NCI-H2227 (cell line): Measurements from ENCODE around the gene SLC5A4.
"Not testable (repeated sequence)": the region's sequence is repeated elsewhere in the genome, so short reads cannot be mapped to it uniquely, and the experiment has no call there.

Experiments
- DNase-seq: peaks from one replicate; lab custom pipeline; 2025; ENCODE audit not compliant: unreplicated experiment; lab: John Stamatoyannopoulos, UW

Gene SLC5A4

DNA sequence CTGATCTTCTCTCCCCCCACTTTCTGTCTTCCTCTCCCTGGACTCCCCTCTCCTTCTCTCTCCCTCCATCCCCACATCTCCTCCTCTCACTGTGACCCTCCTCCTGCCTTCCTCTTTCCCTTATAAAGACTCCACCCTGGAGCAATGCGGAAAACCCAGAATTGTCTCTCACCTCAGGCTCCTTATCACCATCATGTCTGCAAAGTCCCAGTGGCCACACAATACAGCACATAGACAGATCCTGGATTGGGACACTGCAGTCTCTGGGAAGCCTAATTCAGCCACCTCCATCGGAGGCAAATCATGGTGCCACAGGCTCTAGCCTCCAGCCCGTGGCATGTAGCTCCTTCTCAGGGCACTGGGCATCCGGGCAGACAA is 53.0 kb downstream of the SLC5A4 start:
- DNase-seq: no peak

DNA sequence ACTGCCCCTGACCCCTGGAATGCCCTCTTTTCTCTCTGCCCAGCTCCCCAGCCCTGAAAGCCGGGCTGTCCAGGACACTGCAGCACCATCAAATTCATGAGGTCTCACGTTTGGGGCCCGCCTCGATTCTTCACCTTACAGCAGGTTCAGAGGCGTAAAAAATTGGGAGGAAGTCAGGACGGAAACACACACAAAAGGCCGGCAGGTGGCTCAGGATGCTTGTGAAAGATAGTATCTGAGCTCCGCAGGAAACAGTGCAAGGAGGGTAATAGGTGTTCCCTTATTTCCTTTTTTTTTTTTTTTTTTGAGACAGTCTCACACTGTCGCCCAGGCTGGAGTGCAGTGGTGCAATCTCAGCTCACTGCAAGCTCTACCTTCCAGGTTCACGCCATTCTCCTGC is 54.4 kb downstream of the SLC5A4 start:
- DNase-seq: no peak

DNA sequence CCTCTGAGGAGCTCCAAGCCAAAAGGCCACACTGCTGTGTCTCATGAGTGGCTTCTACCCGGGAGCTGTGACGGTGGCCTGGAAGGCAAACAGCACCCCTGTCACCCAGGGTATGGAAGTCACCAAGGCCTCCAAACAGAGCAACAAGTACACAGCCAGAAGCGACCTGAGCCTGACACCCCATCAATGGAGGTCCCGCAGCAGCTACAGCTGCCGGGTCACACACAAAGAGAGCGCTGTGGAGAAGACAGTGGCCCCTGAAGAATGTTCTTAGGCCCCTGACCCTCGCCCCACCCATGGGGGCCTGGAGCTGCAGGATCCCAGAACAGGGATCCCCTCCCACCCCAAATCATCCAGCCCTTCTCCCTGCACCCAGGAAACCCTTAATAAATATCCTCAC is 55.2 kb downstream of the SLC5A4 start:
- no peak for DNase-seq

DNA sequence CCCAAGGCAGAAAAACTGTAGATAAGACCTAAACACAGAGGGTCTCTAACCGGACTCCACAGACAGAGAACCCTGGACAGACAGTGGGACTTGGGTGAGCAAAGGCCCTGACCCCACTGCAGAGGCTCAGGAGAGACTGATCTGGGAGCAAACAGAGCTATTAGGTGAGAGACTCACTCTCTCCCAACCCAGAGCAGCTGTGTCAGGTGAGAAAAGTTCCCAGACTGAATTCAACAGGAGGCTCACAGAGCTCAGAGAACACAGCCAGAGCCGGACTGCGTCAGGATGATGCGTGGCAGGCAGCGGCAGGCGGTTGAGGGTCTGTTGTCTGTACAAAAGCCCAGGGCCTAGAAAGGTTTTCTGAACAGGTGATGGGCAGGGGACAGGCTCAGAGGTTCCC is 55.8 kb downstream of the SLC5A4 start:
- no peak for DNase-seq

DNA sequence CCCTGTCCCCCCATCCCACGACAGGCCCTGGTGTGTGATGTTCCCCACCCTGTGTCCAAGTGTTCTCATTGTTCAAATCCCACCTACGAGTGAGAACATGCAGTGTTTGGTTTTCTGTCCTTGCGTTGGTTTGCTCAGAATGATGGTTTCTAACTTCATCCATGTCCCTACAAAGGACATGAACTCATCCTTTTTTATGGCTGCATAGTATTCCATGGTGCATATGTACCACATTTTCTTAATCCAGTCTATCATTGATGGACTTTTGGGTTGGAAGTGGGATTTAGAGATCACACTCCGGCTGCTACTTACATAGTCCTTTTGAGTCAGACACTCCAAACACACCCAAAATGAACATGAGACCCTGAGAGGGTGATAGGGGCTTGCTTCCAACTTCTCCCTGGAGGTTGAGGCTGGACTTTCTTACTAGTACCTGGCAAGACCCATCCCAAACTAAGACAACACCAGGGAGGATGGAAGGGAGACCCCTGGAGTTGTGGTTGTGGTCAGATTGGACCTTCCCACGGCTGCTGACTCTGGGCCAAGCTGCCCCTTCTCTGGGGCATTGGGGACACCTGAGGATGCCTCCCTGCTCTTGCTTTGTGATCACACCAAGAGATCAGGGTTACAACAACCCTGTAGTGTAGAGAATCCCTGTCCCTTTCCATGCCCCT is 57.5 kb downstream of the SLC5A4 start:
- DNase-seq: not testable (repeated sequence)

DNA sequence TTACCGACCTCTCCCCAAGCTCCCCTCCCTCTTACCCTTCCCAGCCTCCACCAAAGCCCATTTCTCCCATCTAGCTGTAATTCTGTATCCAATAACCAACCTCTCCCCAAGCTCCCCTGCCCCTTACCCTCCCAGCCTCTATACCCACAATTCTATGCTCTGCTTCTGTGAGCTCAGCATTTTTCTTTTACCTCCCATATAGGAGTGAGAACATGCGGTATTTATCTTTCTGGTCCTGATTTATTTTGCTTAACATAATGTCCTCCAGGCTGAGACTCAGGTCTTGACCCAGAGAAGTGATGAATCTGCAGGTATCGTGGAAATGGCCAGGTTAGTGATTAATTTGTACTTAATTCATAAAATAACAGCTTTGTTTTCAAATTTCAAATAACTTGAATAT is 59.2 kb downstream of the SLC5A4 start:
- not testable (repeated sequence) for DNase-seq

DNA sequence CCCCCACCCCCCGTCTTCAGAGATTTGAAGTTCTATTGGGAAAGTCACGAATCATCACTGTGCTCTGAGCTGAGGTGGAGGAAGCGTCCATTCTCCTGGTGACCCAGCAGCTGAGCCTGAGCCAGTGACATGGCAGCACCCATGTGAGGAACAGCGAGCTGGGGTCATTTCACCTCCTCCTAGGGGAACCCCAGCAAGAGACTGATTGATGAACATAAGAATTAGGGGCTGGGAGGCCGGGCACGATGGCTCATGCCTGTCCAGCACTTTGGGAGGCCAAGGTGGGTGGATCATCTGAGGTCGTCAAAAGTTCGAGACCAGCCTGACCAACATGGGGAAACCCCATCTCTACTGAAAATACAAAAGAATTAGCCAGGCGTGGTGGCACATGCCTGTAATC is 61.8 kb downstream of the SLC5A4 start:
- DNase-seq: not testable (repeated sequence)

DNA sequence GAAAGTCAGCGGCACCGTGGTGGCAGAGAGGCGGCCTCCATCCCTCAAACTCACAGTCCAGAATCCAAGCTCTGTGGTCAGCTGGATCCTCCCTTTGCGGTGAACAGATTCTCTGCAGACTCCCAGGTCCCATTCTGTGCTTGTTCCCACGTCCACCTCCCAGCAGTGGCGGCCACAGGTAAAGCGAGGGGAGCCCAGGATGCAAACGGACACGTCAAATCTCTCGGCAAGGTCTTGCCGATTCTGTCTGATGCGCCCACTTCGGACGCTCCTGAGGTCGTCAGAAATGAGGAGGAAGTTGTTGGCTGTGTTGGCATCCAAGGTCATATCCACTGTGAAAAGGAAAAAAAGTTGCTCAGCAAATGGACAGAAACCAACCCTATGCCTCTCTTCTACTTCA is 64.1 kb downstream of the SLC5A4 start:
- DNase-seq: not testable (repeated sequence)

DNA sequence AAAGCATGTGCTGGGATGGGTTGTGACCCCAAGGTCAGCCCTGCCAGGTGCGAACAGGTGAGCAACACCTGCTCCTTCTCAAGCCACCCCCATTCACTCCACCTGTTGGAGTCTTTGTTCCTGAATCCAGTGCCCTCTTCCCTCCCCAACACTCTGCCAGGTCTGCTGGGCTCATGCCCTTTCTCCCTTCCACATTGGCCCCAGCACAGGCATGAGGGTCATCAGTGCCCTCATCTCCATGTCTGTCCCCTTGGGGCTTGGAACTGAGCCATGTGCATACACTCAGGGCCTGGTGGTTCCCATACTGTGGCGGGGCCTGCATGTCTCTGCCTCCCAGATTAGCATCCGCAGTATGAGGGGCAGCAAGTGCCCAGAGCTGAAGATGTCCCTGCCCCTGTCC is 69.3 kb downstream of the SLC5A4 start:
- no peak for DNase-seq

DNA sequence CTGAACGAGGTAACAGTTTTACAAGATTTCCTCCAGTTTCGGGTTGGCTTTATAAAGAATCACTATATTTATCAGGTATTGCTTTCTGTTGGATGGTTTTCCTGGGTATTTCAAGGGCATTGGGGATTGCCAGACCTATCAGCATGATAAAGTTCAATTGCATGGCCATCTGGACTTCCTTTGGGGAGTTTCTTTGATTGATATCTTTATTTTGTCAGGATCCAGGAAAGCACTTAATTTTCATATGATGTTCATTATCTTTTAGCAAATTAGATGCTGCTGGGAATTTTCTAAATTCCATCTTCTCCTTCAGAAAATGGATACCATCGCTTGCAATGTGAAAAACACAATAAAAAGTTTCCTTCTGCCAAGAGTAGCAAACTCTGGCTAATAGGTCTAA is 71.5 kb downstream of the SLC5A4 start:
- DNase-seq: no peak

DNA sequence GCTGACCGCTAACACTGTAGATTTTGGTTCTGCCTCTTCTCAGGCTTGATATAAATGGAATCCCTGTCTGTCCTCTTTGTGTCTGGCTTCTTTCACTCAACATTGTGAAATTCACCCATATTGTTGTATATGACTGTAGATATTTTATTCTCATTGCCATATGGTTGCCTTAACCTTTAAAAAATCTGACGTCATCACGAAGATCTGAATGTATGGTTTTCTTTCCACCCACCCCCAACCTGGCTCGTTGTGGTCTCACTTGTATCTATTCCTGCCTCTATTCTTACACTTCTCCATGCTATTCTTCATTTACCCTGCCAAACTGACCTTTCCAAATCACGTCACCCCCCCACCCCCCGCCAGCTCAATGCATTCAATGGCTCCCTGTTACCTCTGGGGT is 74.1 kb downstream of the SLC5A4 start:
- no peak for DNase-seq

DNA sequence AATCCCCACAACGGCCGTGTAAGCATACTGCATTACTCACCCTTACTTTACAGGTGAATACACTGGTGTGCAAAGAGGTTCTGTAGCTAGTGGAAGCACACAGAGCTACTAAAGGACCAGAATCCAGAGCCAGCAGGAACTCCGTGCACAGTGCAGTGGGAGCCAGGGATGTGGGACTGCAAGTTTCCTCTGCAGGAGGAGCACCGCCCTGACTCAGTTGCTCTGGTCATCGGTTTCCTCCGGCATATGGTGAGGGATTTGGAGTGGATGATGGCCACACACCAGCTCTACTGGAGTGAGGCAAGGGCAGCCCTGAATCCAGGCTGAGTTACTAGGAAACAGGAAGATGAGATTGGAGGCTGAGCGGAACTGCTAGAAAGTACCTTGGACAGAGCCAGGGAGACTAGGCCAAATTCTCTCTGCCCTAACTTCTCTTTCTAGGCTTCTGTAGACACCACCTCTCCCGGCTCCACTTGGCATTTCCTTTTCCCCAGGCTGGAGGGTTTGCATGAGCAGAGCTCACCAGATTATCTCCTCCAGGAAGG is 77.9 kb downstream of the SLC5A4 start:
- no peak for DNase-seq

DNA sequence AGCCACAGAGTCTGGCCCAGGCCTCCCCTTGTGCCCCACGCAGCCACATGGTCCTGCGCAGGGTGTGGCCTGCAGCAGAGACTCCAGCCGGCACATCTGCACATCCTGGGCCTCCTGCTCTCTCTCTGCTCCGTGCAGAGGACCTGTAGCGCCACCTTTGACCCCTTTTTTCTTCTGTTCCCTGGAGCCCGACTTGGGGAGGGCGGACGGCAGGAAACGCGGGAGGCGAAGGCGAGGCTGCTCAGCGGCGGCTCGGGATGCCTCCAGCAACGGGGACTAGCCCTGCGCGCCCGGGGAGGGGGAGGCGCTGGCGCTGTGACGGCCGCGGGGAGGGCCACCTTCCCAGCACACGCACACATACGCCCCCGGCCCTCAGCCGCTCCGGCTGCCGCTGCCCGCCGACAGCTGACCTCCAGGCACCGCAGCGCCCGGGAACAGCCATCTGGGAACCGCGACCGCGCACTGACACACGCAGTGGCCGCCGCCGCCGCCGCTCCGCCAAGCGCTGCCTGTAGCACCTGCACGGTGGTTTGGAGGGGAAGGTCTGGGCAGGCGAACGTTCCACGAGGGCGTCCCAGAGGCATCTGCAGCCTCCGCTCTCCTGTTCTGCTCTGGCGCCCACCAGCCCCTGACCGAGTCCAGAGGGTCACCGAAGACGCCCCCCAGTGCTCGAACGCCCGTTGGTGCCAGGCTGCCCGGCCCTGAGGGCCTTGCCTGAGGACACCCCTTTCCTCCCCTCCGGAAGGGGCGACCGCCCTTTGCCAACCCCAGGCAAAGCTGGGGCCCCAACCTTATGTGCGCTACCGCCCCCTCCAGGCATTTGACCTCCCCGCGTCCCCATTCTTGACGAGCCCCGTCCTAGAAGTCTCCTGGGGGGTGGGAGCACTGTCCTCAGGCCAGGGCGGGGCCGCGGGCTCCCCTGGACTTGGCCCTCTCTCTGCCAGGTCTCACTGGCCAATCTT is 79.2 kb downstream of the SLC5A4 start:
- peak; percentile 28 for DNase-seq

DNA sequence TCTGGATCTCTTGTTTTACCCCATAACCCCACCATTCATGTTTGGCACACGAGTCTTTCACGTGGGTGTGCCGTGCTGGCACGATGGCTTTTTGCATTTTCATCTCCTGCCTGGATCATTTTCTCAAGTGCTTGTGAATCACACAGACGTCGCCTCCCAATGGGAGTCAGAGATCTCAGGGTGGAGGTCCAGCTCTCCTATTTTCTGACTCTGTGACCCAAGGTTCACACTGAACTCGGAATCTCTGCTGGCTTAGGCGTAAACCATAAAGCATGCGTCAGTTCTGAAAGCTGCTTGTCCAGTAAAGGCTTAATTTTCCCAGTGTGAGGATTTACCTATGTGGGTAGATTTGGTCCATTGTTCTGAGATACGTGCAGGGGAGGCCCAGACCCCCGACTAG is 80.0 kb downstream of the SLC5A4 start:
- DNase-seq: no peak
